ENCODE data around the gene ANKRD22. TPM values are rescaled to one million over a fixed set of nuclear protein-coding genes. Genes with fewer than 3 reads are reported as not detected.

ANKRD22 gene
- total and polyA plus RNA-seq, 2 of the 8 experiments (the other 6 are each of a cell fraction or from before 2014, with no cell fraction given), result 0.68 TPM; not detected in 1

DNA sequence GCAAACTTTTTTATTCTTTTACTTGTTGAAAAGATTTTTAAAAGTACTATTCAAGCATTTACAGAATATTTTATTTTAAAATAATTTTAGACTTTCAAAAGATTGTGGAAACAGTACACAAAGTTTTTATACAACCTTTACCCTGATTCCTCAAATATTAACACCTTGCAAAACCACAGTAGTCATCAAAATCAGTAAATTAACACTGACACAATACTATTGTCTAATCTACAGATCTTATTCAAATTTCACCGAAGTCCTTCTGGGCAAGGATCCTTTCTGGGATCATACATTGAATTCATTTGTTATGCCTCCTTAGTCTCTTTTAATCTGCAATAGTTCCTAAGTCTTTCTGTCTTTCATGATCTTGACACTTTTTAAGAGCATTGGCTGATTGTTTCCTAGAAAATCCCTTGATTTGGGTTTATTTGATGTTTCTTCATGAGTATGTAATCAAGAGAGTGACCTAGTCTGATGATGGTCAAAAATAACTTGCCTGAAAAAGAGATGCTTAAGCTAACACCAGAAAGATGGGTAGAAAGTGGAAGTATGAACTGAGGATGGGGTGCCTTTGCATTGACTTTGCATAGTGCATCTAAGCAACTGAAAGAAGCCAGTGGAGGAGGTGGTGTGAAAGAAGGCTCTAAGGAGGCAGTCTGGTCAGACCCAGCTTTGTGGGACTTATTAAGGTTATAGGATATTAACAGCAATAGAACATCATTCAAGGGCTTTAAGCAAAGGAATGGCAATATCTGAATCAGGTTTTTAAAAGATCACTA is 38.1 kb upstream of the ANKRD22 start:
- Histone ChIP-seq H3K79me1 (ENCODE audit: low read depth, low read length) (no peaks in the 10 kb centered on the region), H2BK120ac (replicated peaks; ENCODE audit: low read depth, low read length) (no peak overlapping the region), H3K18ac (ENCODE audit: extremely low read depth, low read length) (no peak overlapping the region), H3K56ac (replicated peaks; ENCODE audit: insufficient read length, low read depth, low read length) (no peak overlapping the region), H3K9me3 (ENCODE audit: insufficient read depth in 2 of 2, low read depth in 1 of 2, low read length in 1 of 2) (no peaks in the 10 kb centered on the region), H2AK5ac (ENCODE audit: low read depth, low read length) (no peak overlapping the region), H3K36me3 (ENCODE audit: control insufficient read depth in 2 of 4, insufficient read depth in 4 of 4, low read length in 3 of 4) (no peaks in the 10 kb centered on the region), H2BK12ac (ENCODE audit: low read depth, low read length) (no peak overlapping the region), H4K8ac (ENCODE audit: extremely low read depth, insufficient read depth, low read length) (no peak overlapping the region), H3K27me3 (replicated peaks in 1 of 4; ENCODE audit: control insufficient read depth in 3 of 4, extremely low read depth in 1 of 4, insufficient read depth in 3 of 4, low read length in 3 of 4) (no peaks in the 10 kb centered on the region), H3K23ac (ENCODE audit: insufficient read length) (no peak overlapping the region), H3K4me2 (ENCODE audit: insufficient read depth in 1 of 2, low read depth in 2 of 2, low read length in 2 of 2) (no peak overlapping the region), H3K79me2 (ENCODE audit: control insufficient read depth in 1 of 2, insufficient read depth in 2 of 2, low read length in 2 of 2) (no peaks in the 10 kb centered on the region), H2BK5ac (ENCODE audit: low read depth, low read length) (no peak overlapping the region), H3K23me2 (ENCODE audit: low read depth, low read length) (no peaks in the 10 kb centered on the region; the same call in 1 of the 2 replicates), H2BK15ac (ENCODE audit: low read length) (no peak overlapping the region), H4K5ac (ENCODE audit: insufficient read length, low read depth, low read length) (no peak overlapping the region), H3K4me1 (replicated peaks in 1 of 4; ENCODE audit: control insufficient read depth in 3 of 4, insufficient read depth in 4 of 4, low read length in 3 of 4) (peaks cover 0 to 5% (median 3%) of the 10 kb centered on the region in 4 experiments; a peak in 3 of 7 replicates), H2AFZ (ENCODE audit: low read length) (no peak overlapping the region), H3K9ac (replicated peaks in 1 of 4; ENCODE audit: extremely low read depth in 1 of 4, low read depth in 3 of 4, low read length in 3 of 4) (no peak overlapping the region), H3K27ac (ENCODE audit: low read depth, low read length) (no peak overlapping the region), H3K4ac (replicated peaks; ENCODE audit: insufficient read length, low read depth, low read length) (no peak overlapping the region), H3K4me3 (ENCODE audit: extremely low read depth in 1 of 4, insufficient read depth in 2 of 4, low read depth in 3 of 4, low read length in 4 of 4) (no peak overlapping the region), H4K91ac (replicated peaks; ENCODE audit: insufficient read length, low read length) (no peak overlapping the region), H3K14ac (ENCODE audit: insufficient read length) (no peak overlapping the region), H4K20me1 (replicated peaks in 1 of 2; ENCODE audit: control insufficient read depth in 1 of 2, insufficient read depth in 2 of 2, low read length in 2 of 2) (no peaks in the 10 kb centered on the region), H2BK20ac (ENCODE audit: low read length) (no peak overlapping the region)
- CTCF ChIA-PET (ENCODE audit: partially characterized antibody), result no interaction called here
- POLR2A ChIA-PET (ENCODE audit: partially characterized antibody), result interaction anchor here (0.5 kb wide), 1 partner anchor 8 kb away, joined by 3 read pairs; no protein-coding TSS in a partner anchor
- FAIRE-seq (no peak), DNase-seq (ENCODE audit: low read depth in 1 of 2, low spot score in 2 of 2) (no peak)
- TF ChIP-seq RXRA (IDR thresholded peaks at IDR 0.05; ENCODE audit: insufficient read depth, low read depth, low read length), result no peak
- 100% methylated on average over 1 of the region's 1 CpG; no CpG with 5 or more reads in 1 of the 2 experiments for WGBS, 2 experiments (ENCODE audit: extremely low coverage in 1 of 2, insufficient coverage in 1 of 2, insufficient read length in 1 of 2, insufficient replicate concordance in 2 of 2, low coverage in 1 of 2, low lambda C conversion rate in 2 of 2, missing lambda C conversion rate in 1 of 2)
